ENCODE measurements around the gene BROX.

Gene BROX

GRCh38 chr1:222777977-222778376, 65.6 kb downstream of the BROX start:
- DNase-seq (ENCODE audit: low spot score) = no peak

- no peak for DNase-seq (ENCODE audit: low spot score)
These were observed 68.9 kb downstream of the BROX start for GRCh38 chr1:222781251-222781650.

GRCh38 chr1:222783051-222783450, 70.7 kb downstream of the BROX start:
- DNase-seq (ENCODE audit: low spot score) = no peak

GRCh38 chr1:222784371-222784770, 72.0 kb downstream of the BROX start:
- no peak for DNase-seq (ENCODE audit: low spot score)

Data from CD4-positive, alpha-beta T cell treated with Interleukin-6 at 100 ng/mL for 8 hours (primary cell).